Stomach (tissue), 4 donors: Measurements from ENCODE around the gene NT5DC1.

Experiments
- CTCF ChIP-seq, 7 experiments: fragments of 450-650 bp in 4 of 7; fragments of 200-600 bp in 3 of 7; sonication (generic) in 3 of 7; IDR thresholded peaks; one replicate each; pipeline ENCODE4 v1.5.1; 2016 to 2019; ENCODE audit warnings: antibody characterized with exemption in 7 of 7, control low read depth in 2 of 7, mild to moderate bottlenecking in 1 of 7
- EP300 ChIP-seq: sonication (generic); formaldehyde crosslinking; IDR thresholded peaks from one replicate; pipeline ENCODE4 v1.6.1; 2017; ENCODE audit warnings: antibody characterized with exemption
- POLR2A ChIP-seq, 4 donors: fragments of 450-650 bp; IDR thresholded peaks; one replicate each; pipeline ENCODE4 v1.6.1; 2016; ENCODE audit warnings: antibody characterized with exemption in 4 of 4, control low read depth in 2 of 4, mild to moderate bottlenecking in 1 of 4, moderate library complexity in 1 of 4
- POLR2AphosphoS5 ChIP-seq, 3 donors: sonication (generic); formaldehyde crosslinking; IDR thresholded peaks; one replicate each; pipeline ENCODE4 v1.6.1; 2016; ENCODE audit warnings: antibody characterized with exemption in 3 of 3

GRCh38 chr6:116087437-116088027 is 13.1 kb upstream of the NT5DC1 start:
- TF ChIP-seq EP300 (no peak), CTCF (IDR thresholded peaks at IDR 0.05) (no peak), POLR2A (IDR thresholded peaks at IDR 0.05) (no peak), POLR2AphosphoS5 (IDR thresholded peaks at IDR 0.05) (no peak)
